Lung (tissue), 12 donors: ENCODE results near the gene DENND2D. TPM values are rescaled to one million over a fixed set of nuclear protein-coding genes. Genes with fewer than 3 reads are reported as not detected.

Experiments used
- ATAC-seq: fragments of 200-7000 bp; cut with Tn5 transposase; one replicate; pipeline ENCODE4 v1.9.1; 2020; ENCODE audit warnings: moderate number of reproducible peaks; ENCODE audit not compliant: insufficient read depth, low FRiP score
- DNase-seq, 3 donors: peaks; one replicate each; pipeline ENCODE4 v3.0.0-alpha.2; 2013 to 2017
- H3K27ac ChIP-seq, 2 donors: one replicate each; pipeline ENCODE4 v1.5.1; 2013; ENCODE audit warnings: mild to moderate bottlenecking in 2 of 2, moderate library complexity in 2 of 2, control low read depth in 1 of 2, inconsistent platforms in 1 of 2, low read depth in 1 of 2, low read length in 1 of 2
- H3K27me3 ChIP-seq, 3 donors: one replicate each; pipeline ENCODE4 v1.5.1; 2013; ENCODE audit warnings: low read length in 2 of 3; ENCODE audit not compliant: control insufficient read depth in 3 of 3, insufficient read depth in 3 of 3
- H3K36me3 ChIP-seq, 4 donors: one replicate each; pipeline ENCODE4 v1.5.1; 2013; ENCODE audit warnings: low read length in 4 of 4, mild to moderate bottlenecking in 1 of 4, moderate library complexity in 1 of 4; ENCODE audit not compliant: control insufficient read depth in 4 of 4, insufficient read depth in 4 of 4
- H3K4me1 ChIP-seq, 5 donors: one replicate each; pipeline ENCODE4 v1.5.1; 2013; ENCODE audit warnings: low read length in 5 of 5, mild to moderate bottlenecking in 2 of 5, moderate library complexity in 1 of 5; ENCODE audit not compliant: control insufficient read depth in 5 of 5, insufficient read depth in 5 of 5
- H3K4me3 ChIP-seq: one replicate; pipeline ENCODE4 v1.5.1; 2013; ENCODE audit warnings: mild to moderate bottlenecking, control low read depth, moderate library complexity
- H3K9ac ChIP-seq, 2 donors: one replicate each; pipeline ENCODE4 v1.5.1; 2013; ENCODE audit warnings: low read length in 2 of 2, control low read depth in 1 of 2; ENCODE audit not compliant: insufficient read depth in 1 of 2
- H3K9me3 ChIP-seq, 4 donors: one replicate each; pipeline ENCODE4 v1.5.1; 2013; ENCODE audit warnings: low read length in 3 of 4, mild to moderate bottlenecking in 1 of 4, moderate library complexity in 1 of 4; ENCODE audit not compliant: control insufficient read depth in 4 of 4, insufficient read depth in 3 of 4
- CTCF ChIP-seq: IDR thresholded peaks from 2 replicates; pipeline ENCODE4 v1.5.1; 2012; ENCODE audit warnings: mild to moderate bottlenecking; ENCODE audit errors: control extremely low read depth, extremely low read depth
- WGBS, 2 donors: extraction: QIAGEN DNeasy Blood & Tissue Kit; methylation state at CpG; one replicate each; pipeline ENCODE4 v1.1.7; 2013; 5-methylcytosine and 5-hydroxymethylcytosine counted together
- polyA plus RNA-seq, 2 donors: library from polyadenylated mRNA; stranded (reverse); fragments of 200-250 nt; gene quantifications; one replicate each; pipeline ENCODE4 v1.2.1, GENCODE V29; 2013
- total RNA-seq, 2 donors: library from RNA; depleted of rRNA in 1 of 2; stranded (reverse); fragments of >200 nt in 1 of 2; gene quantifications; one replicate each; pipeline ENCODE4 v1.2.1, GENCODE V29; 2014 to 2021
- donor health status: control.
- donor health status: control.
- donor health status: Bipolar disorder and iron deficiency.
- donor health status: healthy.
- donor health status: DM: yes; HTN: yes; CAD: no.

DENND2D gene
- total and polyA plus RNA-seq, 4 donors: 39.3 to 71.7 (median 55.5) TPM

DNA sequence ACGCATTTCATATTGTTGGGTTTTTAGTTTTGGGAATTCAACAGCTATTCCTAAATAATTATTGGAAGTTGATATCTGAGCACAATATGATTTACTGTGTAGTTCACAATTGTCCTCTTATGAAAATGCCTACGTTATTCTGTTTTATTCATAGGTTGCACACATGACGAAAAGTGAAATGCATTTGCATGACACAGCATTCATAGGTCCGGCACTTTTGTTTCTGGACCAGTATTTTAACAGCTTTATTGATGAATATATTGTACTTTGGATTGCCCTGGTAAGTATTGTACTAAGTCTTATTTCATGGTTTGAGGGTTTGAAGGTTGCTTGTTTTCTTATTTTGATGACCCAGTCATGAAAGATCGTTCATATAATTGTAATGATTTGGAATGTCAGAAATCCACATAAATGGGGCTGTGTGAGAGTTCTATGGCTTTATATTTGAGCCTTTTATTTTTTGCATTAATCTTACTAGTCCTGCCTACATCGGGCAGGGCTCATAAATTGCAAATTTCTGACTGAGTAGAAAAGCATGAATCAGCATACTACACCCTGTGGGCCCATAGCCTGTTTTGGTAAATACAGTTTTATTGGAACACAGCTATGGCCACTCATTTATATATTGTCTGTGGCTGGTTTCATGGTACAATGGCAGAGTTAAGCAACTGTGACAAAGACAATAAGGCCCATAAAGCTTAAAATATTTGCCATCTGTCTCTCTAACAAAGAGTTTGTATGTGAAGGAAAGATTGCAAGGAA is 17.0 kb downstream of the DENND2D start:
- Histone ChIP-seq H3K4me3 (no peak overlapping the region), H3K9ac (no peak overlapping the region), H3K4me1 (no peaks in the 10 kb centered on the region), H3K9me3 (no peaks in the 10 kb centered on the region), H3K36me3 (peaks cover 7 to 27% (median 10%) of the 10 kb centered on the region in 4 donors), H3K27ac (no peak overlapping the region), H3K27me3 (no peaks in the 10 kb centered on the region)
- ATAC-seq (no peak), DNase-seq (no peak)
- WGBS, 2 donors: 91 to 93% methylated on average over 6 of the region's 6 CpGs
- TF ChIP-seq CTCF: no peak

- WGBS, 2 donors: 92 to 97% methylated on average over 2 of the region's 2 CpGs
- H3K9ac ChIP-seq: no peak overlapping the region
- TF ChIP-seq CTCF: no peak
- ATAC-seq (no peak), DNase-seq (no peak)
- peaks cover 4 to 21% (median 9%) of the 10 kb centered on the region in 4 donors for H3K36me3 ChIP-seq
- no peaks in the 10 kb centered on the region for H3K9me3 ChIP-seq
- H3K4me3 ChIP-seq: no peak overlapping the region
- no peaks in the 10 kb centered on the region for H3K4me1 ChIP-seq
- H3K27me3 ChIP-seq: no peaks in the 10 kb centered on the region
- H3K27ac ChIP-seq: no peak overlapping the region
These were observed 18.4 kb downstream of the DENND2D start for GRCh38 chr1:111182052-111182451.

- no peak for ATAC-seq
- TF ChIP-seq CTCF: no peak
- Histone ChIP-seq H3K27ac (no peak overlapping the region), H3K36me3 (peaks cover 0 to 15% (median 8%) of the 10 kb centered on the region in 4 donors), H3K9ac (no peak overlapping the region), H3K27me3 (no peaks in the 10 kb centered on the region), H3K4me3 (no peak overlapping the region), H3K4me1 (no peaks in the 10 kb centered on the region), H3K9me3 (peaks cover 0 to 2% (median 0%) of the 10 kb centered on the region in 4 donors)
- no peak for DNase-seq
These were observed 20.4 kb downstream of the DENND2D start for GRCh38 chr1:111179968-111180533.
